OCI-LY3 (cell line): Measurements from ENCODE around the gene COA3.

Experiments
- H2AFZ ChIP-seq: fragments of 200-600, 300-600 bp; shearing (Covaris generic); 2 replicates; pipeline ENCODE4 v1.6.0; 2014; ENCODE audit warnings: antibody characterized with exemption, low read depth, low read length
- H3K27ac ChIP-seq: fragments of 200-600, 300-600 bp; sonication (generic); 2 replicates; pipeline ENCODE4 v1.5.1; 2014; ENCODE audit warnings: mild to moderate bottlenecking, low read length, moderate library complexity, mixed read lengths
- H3K27me3 ChIP-seq: fragments of 200-600, 300-600 bp; sonication (generic); 2 replicates; pipeline ENCODE4 v1.6.1; 2014; ENCODE audit warnings: low read depth, low read length, mixed read lengths
- H3K36me3 ChIP-seq: fragments of 200-600, 300-600 bp; sonication (generic); replicated peaks from 2 replicates; pipeline ENCODE3; 2014; ENCODE audit warnings: low read depth, low read length, mixed read lengths
- H3K4me1 ChIP-seq: fragments of 300-600, 200-600 bp; sonication (generic); 2 replicates; pipeline ENCODE4 v1.6.1; 2014; ENCODE audit warnings: low read length, mixed read lengths
- H3K4me2 ChIP-seq: fragments of 200-600, 300-600 bp; sonication (generic); 2 replicates; pipeline ENCODE4 v1.6.1; 2014; ENCODE audit warnings: low read length, mixed read lengths
- H3K4me3 ChIP-seq: fragments of 300-600, 200-600 bp; sonication (generic); 2 replicates; pipeline ENCODE4 v1.5.1; 2014; ENCODE audit warnings: antibody characterized with exemption, mild to moderate bottlenecking, low read length, moderate library complexity
- H3K79me2 ChIP-seq: fragments of 300-600, 200-600 bp; shearing (Covaris generic); 2 replicates; pipeline ENCODE4 v1.6.1; 2014; ENCODE audit warnings: mild to moderate bottlenecking, low read length, mixed read lengths
- H3K9ac ChIP-seq: fragments of 300-600, 200-600 bp; shearing (Covaris generic); 2 replicates; pipeline ENCODE4 v1.6.0; 2014; ENCODE audit warnings: mild to moderate bottlenecking, low read length, moderate library complexity
- H3K9me3 ChIP-seq: fragments of 200-600, 300-600 bp; shearing (Covaris generic); 2 replicates; pipeline ENCODE4 v1.6.1; 2014; ENCODE audit warnings: low read length, mixed read lengths; ENCODE audit not compliant: insufficient read depth
- H4K20me1 ChIP-seq: fragments of 200-600, 300-600 bp; sonication (generic); 2 replicates; pipeline ENCODE4 v1.6.1; 2016; ENCODE audit warnings: low read length, mixed read lengths; ENCODE audit not compliant: insufficient read depth
- EZH2phosphoT487 ChIP-seq: fragments of 200-600 bp; shearing (Covaris generic); IDR thresholded peaks from 2 replicates; pipeline ENCODE4 v1.6.1; 2018; ENCODE audit warnings: antibody characterized with exemption, mixed run types, low read depth
- TF ChIP-seq, protein P1 (sequence below): fragments of 200-600, 300-600 bp; sonication (generic); IDR thresholded peaks from 2 replicates; pipeline ENCODE4 v1.5.1; 2014; ENCODE audit warnings: antibody characterized with exemption, low read length, low read depth

The COA3 gene

GRCh38 chr17:42778570-42778969, 19.9 kb downstream of the COA3 start:
- Histone ChIP-seq H2AFZ (no peak overlapping the region), H3K9ac (no peak overlapping the region), H3K4me2 (no peak overlapping the region), H3K36me3 (peaks cover 34% of the 10 kb centered on the region), H3K79me2 (peaks cover 6% of the 10 kb centered on the region), H3K27ac (no peak overlapping the region), H3K4me3 (no peak overlapping the region), H3K9me3 (no peaks in the 10 kb centered on the region), H3K4me1 (peaks cover 25% of the 10 kb centered on the region), H4K20me1 (no peaks in the 10 kb centered on the region), H3K27me3 (no peaks in the 10 kb centered on the region)
- TF ChIP-seq EZH2phosphoT487: no peak
- TF ChIP-seq, protein P1, sequence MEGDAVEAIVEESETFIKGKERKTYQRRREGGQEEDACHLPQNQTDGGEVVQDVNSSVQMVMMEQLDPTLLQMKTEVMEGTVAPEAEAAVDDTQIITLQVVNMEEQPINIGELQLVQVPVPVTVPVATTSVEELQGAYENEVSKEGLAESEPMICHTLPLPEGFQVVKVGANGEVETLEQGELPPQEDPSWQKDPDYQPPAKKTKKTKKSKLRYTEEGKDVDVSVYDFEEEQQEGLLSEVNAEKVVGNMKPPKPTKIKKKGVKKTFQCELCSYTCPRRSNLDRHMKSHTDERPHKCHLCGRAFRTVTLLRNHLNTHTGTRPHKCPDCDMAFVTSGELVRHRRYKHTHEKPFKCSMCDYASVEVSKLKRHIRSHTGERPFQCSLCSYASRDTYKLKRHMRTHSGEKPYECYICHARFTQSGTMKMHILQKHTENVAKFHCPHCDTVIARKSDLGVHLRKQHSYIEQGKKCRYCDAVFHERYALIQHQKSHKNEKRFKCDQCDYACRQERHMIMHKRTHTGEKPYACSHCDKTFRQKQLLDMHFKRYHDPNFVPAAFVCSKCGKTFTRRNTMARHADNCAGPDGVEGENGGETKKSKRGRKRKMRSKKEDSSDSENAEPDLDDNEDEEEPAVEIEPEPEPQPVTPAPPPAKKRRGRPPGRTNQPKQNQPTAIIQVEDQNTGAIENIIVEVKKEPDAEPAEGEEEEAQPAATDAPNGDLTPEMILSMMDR: no peak

- TF ChIP-seq EZH2phosphoT487: no peak
- TF ChIP-seq, protein P1: no peak
- peak overlapping the region; percentile 53 for H3K4me3 ChIP-seq
- H3K9me3 ChIP-seq: no peaks in the 10 kb centered on the region
- H3K27me3 ChIP-seq: no peaks in the 10 kb centered on the region
- H3K79me2 ChIP-seq: peaks cover 9% of the 10 kb centered on the region
- H3K4me1 ChIP-seq: peaks cover 29% of the 10 kb centered on the region
- no peak overlapping the region for H2AFZ ChIP-seq
- H3K9ac ChIP-seq: peak overlapping the region; percentile 36; the same call in 1 of the 2 replicates
- H3K27ac ChIP-seq: peak overlapping the region; percentile 74
- H4K20me1 ChIP-seq: no peaks in the 10 kb centered on the region
- peak overlapping the region; percentile 74 for H3K4me2 ChIP-seq
- peaks cover 31% of the 10 kb centered on the region for H3K36me3 ChIP-seq
Measured at GRCh38 chr17:42775534-42776098, 22.9 kb downstream of the COA3 start.

DNA sequence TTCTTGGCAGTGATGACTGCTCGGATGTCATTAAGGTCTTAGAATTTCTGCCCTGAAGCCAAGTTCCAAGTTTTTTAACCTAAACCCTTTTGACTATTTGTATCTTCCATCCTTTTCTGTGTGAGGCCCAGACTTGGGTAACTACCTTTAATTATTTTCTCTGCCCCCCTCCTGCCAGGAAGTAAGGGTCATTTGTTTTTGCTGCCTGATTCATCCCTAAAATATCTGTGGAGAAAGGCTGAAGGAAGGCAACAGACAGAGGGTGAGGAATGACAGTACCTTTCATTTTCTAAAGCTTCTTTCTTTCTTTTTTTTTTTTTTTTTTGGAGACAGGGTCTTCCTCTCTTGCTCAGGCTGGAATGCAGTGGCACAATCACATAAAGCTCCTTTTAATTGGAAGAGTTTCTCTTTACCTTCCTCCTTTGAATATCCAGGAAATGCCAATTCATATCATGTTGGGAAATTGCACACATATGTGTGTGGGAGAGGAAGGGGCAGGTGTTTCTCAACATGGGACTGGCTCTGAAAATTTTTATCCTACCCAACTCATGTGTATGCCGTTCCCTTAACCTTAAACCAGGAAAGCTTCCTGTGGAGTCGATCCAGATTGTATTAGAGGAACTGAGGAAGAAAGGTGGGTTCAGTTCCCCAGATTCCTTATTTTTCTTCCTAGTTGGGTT, 24.3 kb downstream of the COA3 start:
- Histone ChIP-seq H3K9ac (peak overlapping the region; percentile 98), H2AFZ (no peak overlapping the region), H3K9me3 (no peaks in the 10 kb centered on the region), H3K27ac (peak overlapping the region; percentile 74), H3K36me3 (peaks cover 24% of the 10 kb centered on the region), H3K4me1 (peaks cover 29% of the 10 kb centered on the region), H3K4me2 (peak overlapping the region; percentile 88), H3K79me2 (peaks cover 9% of the 10 kb centered on the region), H3K27me3 (no peaks in the 10 kb centered on the region), H3K4me3 (peak overlapping the region; percentile 93), H4K20me1 (no peaks in the 10 kb centered on the region)
- no peak for TF ChIP-seq EZH2phosphoT487
- TF ChIP-seq, protein P1: no peak

GRCh38 chr17:42773290-42774035, 25.0 kb downstream of the COA3 start, which contains the start of gene VPS25:
TSS of gene VPS25 (plus strand) at chr17:42773449. CDS start at chr17:42773476, 27 bp downstream.
- no peaks in the 10 kb centered on the region for H3K9me3 ChIP-seq
- H3K9ac ChIP-seq: peak within 1 kb of the TSS; percentile 98
- peak within 1 kb of the TSS; percentile 93 for H3K4me3 ChIP-seq
- H3K4me2 ChIP-seq: peak within 1 kb of the TSS; percentile 88
- H3K27me3 ChIP-seq: no peaks in the 10 kb centered on the region
- peak within 1 kb of the TSS; percentile 74 for H3K27ac ChIP-seq
- H3K79me2 ChIP-seq: peaks cover 9% of the 10 kb centered on the region
- no peaks in the 10 kb centered on the region for H4K20me1 ChIP-seq
- H3K4me1 ChIP-seq: peaks cover 29% of the 10 kb centered on the region
- TF ChIP-seq, protein P1: no peak
- no peak for TF ChIP-seq EZH2phosphoT487
- H2AFZ ChIP-seq: peak within 1 kb of the TSS; percentile 89
- peaks cover 21% of the 10 kb centered on the region for H3K36me3 ChIP-seq
